B cell (primary cell): ENCODE measurements around the gene CFAP65. TPM values are rescaled to one million over a fixed set of nuclear protein-coding genes. Genes with fewer than 3 reads are reported as not detected.

Experiments
- ATAC-seq: fragments of 200-7000 bp; cut with Tn5 transposase; one replicate; pipeline ENCODE4 v1.10.0; 2021; ENCODE audit warnings: low read depth, mild to moderate bottlenecking, moderate number of reproducible peaks, moderate library complexity
- CTCF ChIA-PET: fragments of 350-600 bp; sonication (Branson Sonifier 250); formaldehyde crosslinking; loops from one replicate; lab custom pipeline; 2021; ENCODE audit warnings: antibody characterized with exemption, inconsistent platforms; lab: Charles Lee
- POLR2A ChIA-PET: fragments of 350-600 bp; sonication (Branson Sonifier 250); formaldehyde crosslinking; loops from one replicate; lab custom pipeline; 2021; ENCODE audit warnings: antibody characterized with exemption; lab: Charles Lee
- DNase-seq: peaks from one replicate; pipeline ENCODE4 v3.0.0; 2013
- H2AFZ ChIP-seq: 2 replicates; pipeline ENCODE4 v1.6.1; 2012; ENCODE audit warnings: mild to moderate bottlenecking, low read depth, low read length; ENCODE audit not compliant: insufficient read depth, poor library complexity, severe bottlenecking
- H3K27ac ChIP-seq, 2 donors: 1 replicate in 1 of 2; 2 replicates in 1 of 2; pipeline ENCODE4 v1.5.1; 2012 to 2013; ENCODE audit warnings: low read length in 2 of 2, mild to moderate bottlenecking in 2 of 2, moderate library complexity in 1 of 2
- H3K27me3 ChIP-seq, 4 experiments: fragments of 200-600 bp in 1 of 4; sonication (generic) in 1 of 4; replicated peaks in 1 of 4; 1 replicate in 2 of 4; 2 replicates in 2 of 4; pipeline versions ENCODE4 v1.6.1 to v1.7.0; 2013 to 2016; ENCODE audit warnings: low read length in 3 of 4, mild to moderate bottlenecking in 2 of 4, mixed read lengths in 1 of 4, moderate library complexity in 1 of 4; ENCODE audit not compliant: insufficient read depth in 4 of 4, control insufficient read depth in 3 of 4; ENCODE audit errors: control extremely low read depth in 1 of 4
- H3K36me3 ChIP-seq, 2 experiments: replicated peaks in 1 of 2; 1 replicate in 1 of 2; 2 replicates in 1 of 2; pipeline versions ENCODE4 v1.6.1 to v1.7.1; 2013; ENCODE audit warnings: low read length in 1 of 2; ENCODE audit not compliant: insufficient read depth in 2 of 2, control insufficient read depth in 1 of 2; ENCODE audit errors: control extremely low read depth in 1 of 2, extremely low read depth in 1 of 2
- H3K4me1 ChIP-seq, 2 donors: fragments of 200-600 bp in 1 of 2; sonication (generic) in 1 of 2; 1 replicate in 1 of 2; 2 replicates in 1 of 2; pipeline versions ENCODE4 v1.5.1 to v1.6.1; 2013 to 2017; ENCODE audit warnings: low read length in 2 of 2; ENCODE audit not compliant: control insufficient read depth in 2 of 2, insufficient read depth in 2 of 2
- H3K4me2 ChIP-seq: replicated peaks from 2 replicates; pipeline ENCODE3; 2012; ENCODE audit warnings: mild to moderate bottlenecking, low read depth, low read length; ENCODE audit not compliant: poor library complexity, severe bottlenecking
- H3K4me3 ChIP-seq, 5 experiments: fragments of 200-600 bp in 1 of 5; sonication (generic) in 1 of 5; 1 replicate in 3 of 5; 2 replicates in 2 of 5; pipeline versions ENCODE4 v1.5.1 to v1.7.0; 2011 to 2016; ENCODE audit warnings: low read length in 4 of 5, mild to moderate bottlenecking in 4 of 5, low read depth in 2 of 5, control low read depth in 1 of 5, moderate library complexity in 1 of 5; ENCODE audit not compliant: insufficient read depth in 1 of 5; ENCODE audit errors: control extremely low read depth in 1 of 5, extremely low read depth in 1 of 5
- H3K79me2 ChIP-seq: fragments of 200-600 bp; sonication (generic); one replicate; pipeline ENCODE4 v1.6.0; 2016; ENCODE audit warnings: low read length; ENCODE audit not compliant: control insufficient read depth, insufficient read depth
- H3K9ac ChIP-seq: fragments of 200-600 bp; sonication (generic); 2 replicates; pipeline ENCODE4 v1.6.1; 2017; ENCODE audit warnings: mild to moderate bottlenecking, low read length, moderate library complexity
- H3K9me3 ChIP-seq, 3 donors: one replicate each; pipeline versions ENCODE4 v1.6.1 to v1.7.1; 2013; ENCODE audit warnings: low read length in 2 of 3; ENCODE audit not compliant: control insufficient read depth in 2 of 3, insufficient read depth in 1 of 3; ENCODE audit errors: control extremely low read depth in 1 of 3
- H4K20me1 ChIP-seq: 2 replicates; pipeline ENCODE4 v1.6.0; 2012; ENCODE audit warnings: mild to moderate bottlenecking, low read length; ENCODE audit not compliant: insufficient read depth, control insufficient read depth, poor library complexity, severe bottlenecking
- H3K27ac Mint-ChIP-seq: one replicate; pipeline ENCODE4 v1.8.0; 2021; ENCODE audit warnings: mixed read lengths
- H3K27me3 Mint-ChIP-seq: one replicate; pipeline ENCODE4 v1.8.0; 2021; ENCODE audit warnings: mixed read lengths
- H3K4me1 Mint-ChIP-seq: one replicate; pipeline ENCODE4 v1.8.0; 2021; ENCODE audit warnings: mixed read lengths
- H3K4me3 Mint-ChIP-seq: one replicate; pipeline ENCODE4 v1.8.0; 2021; ENCODE audit warnings: mixed read lengths
- H3K9me3 Mint-ChIP-seq: one replicate; pipeline ENCODE4 v1.8.0; 2022; ENCODE audit warnings: mixed read lengths; ENCODE audit not compliant: insufficient read depth
- CTCF ChIP-seq: fragments of 200-600 bp; IDR thresholded peaks from one replicate; pipeline ENCODE4 v1.8.0; 2022; ENCODE audit warnings: antibody characterized with exemption, mild to moderate bottlenecking
- EZH2 ChIP-seq: IDR thresholded peaks from 2 replicates; pipeline ENCODE4 v1.6.1; 2012; ENCODE audit warnings: borderline replicate concordance, low read depth, mild to moderate bottlenecking, moderate library complexity, low read length; ENCODE audit not compliant: insufficient read depth, poor library complexity, severe bottlenecking
- WGBS: methylation state at CpG from one replicate; pipeline ENCODE4 v1.1.5; 2013; ENCODE audit warnings: missing lambda C conversion rate; ENCODE audit not compliant: insufficient coverage; 5-methylcytosine and 5-hydroxymethylcytosine counted together
- intact Hi-C: fragments of 100-400 bp; cut with micrococcal nuclease; formaldehyde crosslinking; loops from one replicate; pipeline ENCODE4 v1.10.0; 2022
- polyA plus RNA-seq: library from polyadenylated mRNA; depleted of rRNA; stranded (reverse); fragments of >200 nt; gene quantifications from 2 replicates; pipeline ENCODE4 v1.2.3, GENCODE V29; 2012
- total RNA-seq, 2 donors: library from RNA; stranded (reverse); fragments of 120-200 nt in 1 of 2; gene quantifications; 1 replicate in 1 of 2; 2 replicates in 1 of 2; pipeline versions ENCODE4 v1.2.3 to v1.2.4, GENCODE V29; 2013 to 2022

CFAP65 gene
- total and polyA plus RNA-seq, 2 donors (not counting 1 experiment from before 2014, with no cell fraction given) = not detected

- ChIA-PET CTCF (interaction anchor here (0.9 kb wide), 1 partner anchor 9 kb away, joined by 3 read pairs; no protein-coding TSS in a partner anchor), POLR2A (no interaction called here)
- DNase-seq (no peak), ATAC-seq (no peak)
- Histone ChIP-seq H3K4me3 (no peak overlapping the region), H3K4me1 (no peaks in the 10 kb centered on the region), H2AFZ (no peak overlapping the region), H3K79me2 (no peaks in the 10 kb centered on the region), H3K9ac (no peak overlapping the region), H4K20me1 (no peaks in the 10 kb centered on the region), H3K36me3 (no peaks in the 10 kb centered on the region), H3K27me3 (peaks cover 0 to 14% (median 1%) of the 10 kb centered on the region in 4 experiments), H3K9me3 (no peaks in the 10 kb centered on the region), H3K4me2 (no peak overlapping the region), H3K27ac (no peak overlapping the region)
- intact Hi-C loops = no loop called here
- no peaks in the 10 kb centered on the region for H3K9me3 Mint-ChIP-seq
- WGBS = 88% methylated on average over 2 of the region's 5 CpGs
- no peak for TF ChIP-seq CTCF
- no peak for TF ChIP-seq EZH2
- H3K4me1 Mint-ChIP-seq = no peaks in the 10 kb centered on the region
- H3K4me3 Mint-ChIP-seq = no peak overlapping the region
- peaks cover 22% of the 10 kb centered on the region for H3K27me3 Mint-ChIP-seq
- H3K27ac Mint-ChIP-seq = no peak overlapping the region
Observed at GRCh38 chr2:219022616-219023015, 18.7 kb downstream of the CFAP65 start.

GRCh38 chr2:219022041-219022440 lies 19.3 kb downstream of the CFAP65 start:
- Histone ChIP-seq H3K4me1 (no peaks in the 10 kb centered on the region), H4K20me1 (no peaks in the 10 kb centered on the region), H3K79me2 (no peaks in the 10 kb centered on the region), H3K27ac (no peak overlapping the region), H3K4me3 (no peak overlapping the region), H3K9ac (no peak overlapping the region), H3K27me3 (peaks cover 0 to 14% (median 1%) of the 10 kb centered on the region in 4 experiments), H3K9me3 (no peaks in the 10 kb centered on the region), H2AFZ (no peak overlapping the region), H3K4me2 (no peak overlapping the region), H3K36me3 (no peaks in the 10 kb centered on the region)
- TF ChIP-seq EZH2 (no peak), CTCF (no peak)
- H3K4me1 Mint-ChIP-seq = no peaks in the 10 kb centered on the region
- WGBS = 93% methylated on average over 11 of the region's 12 CpGs
- peaks cover 23% of the 10 kb centered on the region for H3K27me3 Mint-ChIP-seq
- no peak for ATAC-seq
- H3K4me3 Mint-ChIP-seq = no peak overlapping the region
- intact Hi-C loops = no loop called here
- H3K9me3 Mint-ChIP-seq = no peaks in the 10 kb centered on the region
- DNase-seq = no peak
- ChIA-PET CTCF (interaction anchor here (0.9 kb wide), 1 partner anchor 10 kb away, joined by 3 read pairs; no protein-coding TSS in a partner anchor), POLR2A (no interaction called here)
- H3K27ac Mint-ChIP-seq = no peak overlapping the region
